ENCODE results near the gene MOB3B. TPM values are rescaled to one million over a fixed set of nuclear protein-coding genes. Genes with fewer than 3 reads are reported as not detected.

MOB3B gene
- total RNA-seq, 1 donor from 2014 or later: 1.1 TPM

DNA sequence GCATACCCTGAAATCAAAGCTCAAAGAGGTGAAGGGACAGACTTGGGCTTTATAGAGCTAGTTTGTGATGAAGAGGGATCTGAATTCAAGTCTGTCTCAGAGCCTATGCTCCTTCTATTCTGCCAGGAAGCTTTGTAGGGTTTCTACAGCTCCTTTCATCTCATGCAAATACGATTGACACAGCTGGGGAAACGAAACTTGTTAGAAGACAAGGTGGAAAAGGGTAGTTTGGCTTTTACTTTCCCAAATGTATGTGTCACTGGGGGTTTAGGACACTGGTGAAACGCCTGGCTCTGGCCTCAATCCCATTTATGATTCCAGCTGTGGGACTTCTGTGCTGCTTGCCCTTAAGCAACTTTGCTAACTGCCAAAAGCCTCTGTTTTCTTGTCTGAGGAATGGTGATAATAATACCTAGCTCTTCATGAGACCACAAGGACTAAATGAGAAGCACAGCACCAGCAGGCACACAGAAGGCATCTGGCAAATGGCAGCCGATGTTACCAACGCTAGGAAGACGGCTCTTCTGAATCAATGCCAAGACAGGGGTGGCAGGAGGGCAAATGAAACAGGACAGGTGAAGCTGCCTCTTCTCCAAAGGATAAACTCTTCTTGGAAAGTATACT lies 162.3 kb downstream of the MOB3B start:
- H3K27me3 ChIP-seq (ENCODE audit: control insufficient read depth, insufficient read depth, low read length): no peaks in the 10 kb centered on the region
- DNase-seq (ENCODE audit: low read depth) (no peak), FAIRE-seq (no peak)
- TF ChIP-seq, protein P1, sequence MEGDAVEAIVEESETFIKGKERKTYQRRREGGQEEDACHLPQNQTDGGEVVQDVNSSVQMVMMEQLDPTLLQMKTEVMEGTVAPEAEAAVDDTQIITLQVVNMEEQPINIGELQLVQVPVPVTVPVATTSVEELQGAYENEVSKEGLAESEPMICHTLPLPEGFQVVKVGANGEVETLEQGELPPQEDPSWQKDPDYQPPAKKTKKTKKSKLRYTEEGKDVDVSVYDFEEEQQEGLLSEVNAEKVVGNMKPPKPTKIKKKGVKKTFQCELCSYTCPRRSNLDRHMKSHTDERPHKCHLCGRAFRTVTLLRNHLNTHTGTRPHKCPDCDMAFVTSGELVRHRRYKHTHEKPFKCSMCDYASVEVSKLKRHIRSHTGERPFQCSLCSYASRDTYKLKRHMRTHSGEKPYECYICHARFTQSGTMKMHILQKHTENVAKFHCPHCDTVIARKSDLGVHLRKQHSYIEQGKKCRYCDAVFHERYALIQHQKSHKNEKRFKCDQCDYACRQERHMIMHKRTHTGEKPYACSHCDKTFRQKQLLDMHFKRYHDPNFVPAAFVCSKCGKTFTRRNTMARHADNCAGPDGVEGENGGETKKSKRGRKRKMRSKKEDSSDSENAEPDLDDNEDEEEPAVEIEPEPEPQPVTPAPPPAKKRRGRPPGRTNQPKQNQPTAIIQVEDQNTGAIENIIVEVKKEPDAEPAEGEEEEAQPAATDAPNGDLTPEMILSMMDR (IDR thresholded peaks at IDR 0.05; ENCODE audit: insufficient read depth, low read length, severe bottlenecking): no peak
- H3K4me3 ChIP-seq (ENCODE audit: low read depth, low read length): no peak overlapping the region
- H3K36me3 ChIP-seq (ENCODE audit: control insufficient read depth, insufficient read depth, low read length): no peaks in the 10 kb centered on the region

GRCh38 chr9:27365707-27366376 lies 163.8 kb downstream of the MOB3B start:
- H3K4me3 ChIP-seq (ENCODE audit: low read depth, low read length): no peak overlapping the region
- no peak for FAIRE-seq
- H3K27me3 ChIP-seq (ENCODE audit: control insufficient read depth, insufficient read depth, low read length): no peaks in the 10 kb centered on the region
- DNase-seq (ENCODE audit: low read depth): no peak
- TF ChIP-seq, protein P1 (IDR thresholded peaks at IDR 0.05; ENCODE audit: insufficient read depth, low read length, severe bottlenecking): no peak
- H3K36me3 ChIP-seq (ENCODE audit: control insufficient read depth, insufficient read depth, low read length): no peaks in the 10 kb centered on the region

GRCh38 chr9:27362447-27363210 lies 167.0 kb downstream of the MOB3B start:
- DNase-seq (ENCODE audit: low read depth) (peak; percentile 86), FAIRE-seq (no peak)
- TF ChIP-seq, protein P1 (IDR thresholded peaks at IDR 0.05; ENCODE audit: insufficient read depth, low read length, severe bottlenecking): no peak
- Histone ChIP-seq H3K36me3 (ENCODE audit: control insufficient read depth, insufficient read depth, low read length) (peaks cover 1% of the 10 kb centered on the region), H3K4me3 (ENCODE audit: low read depth, low read length) (no peak overlapping the region), H3K27me3 (ENCODE audit: control insufficient read depth, insufficient read depth, low read length) (no peaks in the 10 kb centered on the region)

DNA sequence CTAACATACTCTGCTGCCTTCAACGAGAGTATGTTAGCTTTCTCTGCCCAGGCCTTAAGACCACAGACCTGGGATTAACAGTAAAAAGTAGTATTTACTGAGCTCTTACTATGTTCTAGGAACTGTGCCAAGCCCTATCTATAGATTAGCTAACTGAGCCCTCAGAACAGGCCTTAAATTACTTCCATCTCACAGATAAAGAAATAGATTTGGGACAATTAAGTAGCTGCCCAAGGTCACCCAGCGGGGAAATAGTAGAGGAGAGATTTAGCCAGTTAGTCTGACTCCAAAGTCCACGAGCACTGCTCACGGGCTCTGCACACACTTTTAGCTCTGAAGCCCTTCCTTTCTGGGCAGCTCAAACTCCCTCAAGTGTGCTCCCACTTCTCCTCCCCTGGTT lies 168.1 kb downstream of the MOB3B start:
- peaks cover 1% of the 10 kb centered on the region for H3K36me3 ChIP-seq (ENCODE audit: control insufficient read depth, insufficient read depth, low read length)
- TF ChIP-seq, protein P1 (IDR thresholded peaks at IDR 0.05; ENCODE audit: insufficient read depth, low read length, severe bottlenecking): no peak
- H3K4me3 ChIP-seq (ENCODE audit: low read depth, low read length): no peak overlapping the region
- DNase-seq (ENCODE audit: low read depth): no peak
- no peak for FAIRE-seq
- H3K27me3 ChIP-seq (ENCODE audit: control insufficient read depth, insufficient read depth, low read length): no peaks in the 10 kb centered on the region

DNA sequence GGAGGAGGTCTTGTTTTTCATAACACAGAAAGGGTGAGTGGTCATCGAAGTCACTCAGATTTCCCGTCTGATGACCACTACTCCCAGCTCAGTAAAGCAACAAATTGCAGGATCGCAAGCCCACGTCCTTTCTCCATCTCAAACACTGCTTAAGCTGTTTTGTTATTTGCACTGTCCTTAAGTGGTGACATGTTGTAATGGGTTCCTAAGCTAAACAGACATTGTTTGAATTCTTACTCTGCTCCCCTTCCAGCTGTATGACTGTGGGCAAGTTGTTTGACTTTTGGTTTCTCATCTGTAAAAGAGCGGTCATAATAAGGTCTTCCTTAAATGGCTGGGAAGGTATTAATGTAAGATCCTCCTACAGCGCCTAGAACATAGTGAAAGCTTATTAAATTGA lies 169.9 kb downstream of the MOB3B start:
- TF ChIP-seq, protein P1 (IDR thresholded peaks at IDR 0.05; ENCODE audit: insufficient read depth, low read length, severe bottlenecking): no peak
- Histone ChIP-seq H3K4me3 (ENCODE audit: low read depth, low read length) (no peak overlapping the region), H3K36me3 (ENCODE audit: control insufficient read depth, insufficient read depth, low read length) (peaks cover 1% of the 10 kb centered on the region), H3K27me3 (ENCODE audit: control insufficient read depth, insufficient read depth, low read length) (no peaks in the 10 kb centered on the region)
- DNase-seq (ENCODE audit: low read depth) (no peak), FAIRE-seq (peak; percentile 18)

Data from bronchial epithelial cell (primary cell).